HG02763 (cell line): ENCODE measurements around the gene RELA.
"Not testable (repeated sequence)": the region's sequence is repeated elsewhere in the genome, so short reads cannot be mapped to it uniquely, and the experiment has no call there.

Experiments used
- ATAC-seq: cut with Tn5 transposase; IDR thresholded peaks from one replicate; pipeline ENCODE4 v1.9.1; 2021; ENCODE audit warnings: mild to moderate bottlenecking, moderate library complexity; ENCODE audit not compliant: unreplicated experiment

RELA gene

DNA sequence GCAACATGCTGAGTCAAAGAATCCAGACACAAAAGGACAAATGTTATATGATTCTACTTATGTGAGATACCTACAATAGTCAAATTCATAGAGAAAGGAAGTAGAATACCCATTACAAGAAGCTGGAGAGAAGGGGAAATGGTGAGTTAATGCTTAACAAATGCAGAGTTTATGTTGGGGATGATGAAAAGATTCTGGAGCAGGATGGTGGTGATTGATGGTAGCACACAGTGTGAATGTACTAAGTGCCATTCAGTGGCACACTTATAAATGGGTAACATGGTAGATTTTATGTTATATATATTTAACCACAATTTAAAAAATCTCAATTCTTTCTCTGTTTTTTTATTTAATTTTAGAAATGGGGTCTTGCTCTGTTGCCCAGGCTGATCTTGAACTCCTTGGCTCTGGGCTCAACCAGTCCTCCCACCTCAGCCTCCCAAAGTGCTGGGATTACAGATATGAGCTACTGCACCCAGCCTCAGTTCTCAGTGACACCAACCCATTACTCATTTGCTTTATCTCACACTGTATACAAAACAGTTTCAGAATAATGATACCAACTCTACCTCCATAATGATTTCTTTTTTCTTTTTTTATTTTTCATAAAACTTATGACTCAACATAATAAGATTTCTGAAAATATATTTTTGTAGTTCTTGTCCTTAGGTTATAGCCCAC lies 9.6 kb upstream of the RELA start:
- no peak for ATAC-seq

DNA sequence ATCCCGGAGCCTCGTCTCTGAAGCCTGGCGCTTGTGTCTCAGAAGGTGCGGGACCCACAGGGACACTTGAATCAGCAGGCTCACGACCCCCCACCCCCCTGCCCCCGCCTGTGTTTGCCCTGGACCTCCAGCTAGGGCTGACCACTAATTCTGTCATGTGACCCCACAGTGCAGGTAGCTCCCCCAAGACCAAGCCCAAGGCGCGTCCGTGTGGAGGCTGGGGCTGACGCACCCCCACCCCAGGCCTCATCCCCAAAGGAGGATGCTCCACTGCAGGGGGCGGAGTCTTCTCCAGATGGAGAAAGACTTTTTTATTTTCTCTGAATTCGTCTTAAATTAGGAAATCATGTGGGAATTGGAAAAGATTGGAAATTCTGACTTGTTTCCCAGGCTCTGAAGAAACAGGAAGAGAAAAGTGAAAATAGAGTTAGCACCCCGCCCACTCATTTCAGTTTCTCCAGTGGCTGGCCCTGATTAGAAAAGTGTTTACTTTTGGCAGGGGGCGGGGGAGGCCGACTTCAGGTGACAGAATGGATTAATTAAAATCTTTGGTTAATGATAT lies 1.0 kb upstream of the RELA start:
- ATAC-seq: peak; percentile 23

DNA sequence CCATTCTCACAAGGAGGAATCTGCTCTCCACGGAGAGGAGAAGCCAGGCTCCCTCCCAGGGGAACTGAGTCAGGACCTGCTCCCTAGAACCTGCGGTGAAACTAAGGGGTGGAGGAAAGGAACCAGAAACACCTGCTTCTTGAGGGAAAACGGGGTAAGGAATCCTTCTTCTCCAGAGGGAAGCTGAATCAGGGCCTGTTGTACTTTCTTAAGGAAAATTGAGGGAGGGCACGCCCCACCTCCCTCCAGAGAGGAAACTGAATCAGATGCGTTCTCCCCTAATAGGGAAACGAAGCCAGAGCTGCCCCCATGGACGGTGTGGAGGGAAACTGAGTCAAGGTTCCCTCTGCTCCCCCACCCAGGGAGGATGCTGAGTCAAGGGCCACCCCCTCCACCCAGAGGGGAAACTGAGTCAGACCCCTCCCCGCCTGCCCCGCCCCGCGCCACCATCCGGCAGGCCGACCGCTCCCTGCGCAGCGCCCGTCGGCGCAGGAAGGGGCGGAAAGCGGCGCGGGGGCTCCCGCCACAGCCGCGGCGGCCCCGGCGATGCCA lies 393 bp downstream of the RELA start:
- no peak for ATAC-seq

DNA sequence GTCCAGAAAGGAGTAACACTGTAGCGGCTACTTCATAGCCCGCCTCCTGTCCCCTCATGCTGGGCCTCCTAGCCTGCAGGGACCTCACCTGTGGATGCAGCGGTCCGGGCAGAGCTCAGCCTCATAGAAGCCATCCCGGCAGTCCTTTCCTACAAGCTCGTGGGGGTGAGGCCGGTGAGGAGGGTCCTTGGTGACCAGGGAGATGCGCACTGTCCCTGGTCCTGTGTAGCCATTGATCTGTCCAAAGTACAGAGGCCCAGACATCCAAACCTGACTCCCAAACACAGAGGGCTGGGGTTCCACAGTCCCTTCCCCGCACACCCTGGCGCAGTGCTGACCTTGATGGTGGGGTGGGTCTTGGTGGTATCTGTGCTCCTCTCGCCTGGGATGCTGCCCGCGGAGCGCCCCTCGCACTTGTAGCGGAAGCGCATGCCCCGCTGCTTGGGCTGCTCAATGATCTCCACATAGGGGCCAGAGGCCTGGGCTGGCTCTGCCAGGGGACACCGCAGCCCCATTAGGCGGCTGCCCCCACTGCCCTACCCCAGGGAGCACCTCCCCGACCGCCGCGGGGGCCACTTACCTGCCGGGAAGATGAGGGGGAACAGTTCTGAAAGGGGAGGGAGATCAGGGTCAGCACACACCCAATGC lies 993 bp downstream of the RELA start:
- ATAC-seq: no peak

DNA sequence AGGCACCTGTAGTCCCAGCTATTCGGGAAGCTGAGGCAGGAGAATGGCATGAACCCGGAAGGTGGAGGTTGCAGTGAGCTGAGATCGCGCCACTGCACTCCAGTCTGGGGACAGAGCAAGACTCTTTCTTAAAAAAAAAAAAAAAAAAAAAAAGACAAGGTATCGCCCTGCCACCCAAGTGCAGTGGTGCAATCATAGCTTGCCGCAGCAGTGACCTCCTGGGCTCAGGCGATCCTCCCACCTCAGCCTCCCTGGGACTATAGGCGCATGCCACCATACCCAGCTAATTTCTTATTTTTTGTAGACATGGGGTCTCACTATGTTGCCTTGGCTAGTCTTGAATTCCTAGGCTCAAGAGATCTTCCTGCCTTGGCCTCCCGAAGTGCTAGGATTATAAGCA lies 1.8 kb downstream of the RELA start:
- not testable (repeated sequence) for ATAC-seq

DNA sequence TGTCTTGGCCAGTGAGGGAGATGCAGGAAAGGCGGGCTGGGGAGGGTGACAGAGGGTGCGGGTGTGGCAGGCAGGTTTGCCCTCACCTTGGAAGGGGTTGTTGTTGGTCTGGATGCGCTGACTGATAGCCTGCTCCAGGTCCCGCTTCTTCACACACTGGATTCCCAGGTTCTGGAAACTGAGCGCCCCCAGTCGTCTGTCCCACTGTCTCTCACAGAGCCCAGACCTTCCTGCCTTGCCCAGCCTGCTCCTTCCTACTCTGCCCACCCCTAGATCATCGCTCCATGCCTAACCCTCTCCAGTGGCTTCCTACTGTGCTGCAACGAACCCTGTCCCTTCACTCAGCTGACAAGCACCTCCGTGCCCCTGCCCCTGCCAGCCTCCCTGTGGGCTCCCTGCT lies 2.7 kb downstream of the RELA start:
- no peak for ATAC-seq

DNA sequence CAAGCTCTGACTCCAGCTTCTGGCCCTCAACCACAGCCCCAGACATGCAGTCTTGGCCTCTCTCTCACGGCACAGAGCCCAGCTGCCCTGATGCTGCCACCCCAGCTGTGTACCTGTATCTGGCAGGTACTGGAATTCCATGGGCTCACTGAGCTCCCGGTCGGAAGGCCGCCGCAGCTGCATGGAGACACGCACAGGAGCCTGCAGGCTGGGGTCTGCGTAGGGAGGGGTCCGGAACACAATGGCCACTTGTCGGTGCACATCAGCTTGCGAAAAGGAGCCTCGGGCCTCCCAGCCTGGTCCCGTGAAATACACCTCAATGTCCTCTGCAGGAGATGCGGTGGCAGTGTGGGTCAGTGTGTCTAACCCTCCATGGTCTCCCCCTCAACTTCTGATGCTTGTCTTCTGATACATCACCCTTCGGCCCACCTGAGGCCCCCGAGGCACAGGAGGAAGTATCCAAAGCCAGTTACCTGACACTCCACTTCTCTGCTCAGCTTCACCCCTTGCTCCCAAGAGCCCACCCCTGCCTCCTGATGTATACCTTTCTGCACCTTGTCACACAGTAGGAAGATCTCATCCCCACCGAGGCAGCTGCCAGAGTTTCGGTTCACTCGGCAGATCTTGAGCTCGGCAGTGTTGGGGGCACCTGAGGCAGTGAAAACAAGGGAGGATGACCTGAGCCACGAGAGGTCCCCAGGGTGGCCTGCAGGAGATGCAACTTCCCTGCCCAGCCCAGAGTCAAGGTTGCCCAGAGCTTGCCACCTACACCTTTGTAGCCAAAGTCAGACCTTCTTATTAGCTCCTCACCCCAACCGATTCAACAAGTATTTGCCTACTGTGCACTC lies 4.3 kb downstream of the RELA start:
- ATAC-seq: no peak

DNA sequence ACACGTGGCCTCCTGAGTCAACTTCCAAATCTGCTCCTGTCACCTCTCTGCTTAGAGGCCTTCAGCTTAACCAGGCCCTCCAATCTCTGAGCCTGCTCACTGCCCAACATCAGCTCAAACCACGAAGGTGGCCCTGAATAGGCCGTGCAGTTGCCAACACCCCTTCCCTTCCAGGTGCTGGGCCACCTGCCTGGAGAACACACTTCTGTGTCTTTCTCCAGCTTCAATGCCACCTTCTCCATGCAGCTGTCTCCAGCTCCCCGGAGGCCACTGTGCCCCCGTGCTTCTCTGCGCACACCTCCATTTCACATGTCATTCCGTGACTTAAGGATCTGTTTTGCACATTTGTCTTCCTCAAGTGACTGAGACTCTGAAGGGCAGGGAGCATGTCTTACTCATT lies 5.3 kb downstream of the RELA start:
- ATAC-seq: no peak

DNA sequence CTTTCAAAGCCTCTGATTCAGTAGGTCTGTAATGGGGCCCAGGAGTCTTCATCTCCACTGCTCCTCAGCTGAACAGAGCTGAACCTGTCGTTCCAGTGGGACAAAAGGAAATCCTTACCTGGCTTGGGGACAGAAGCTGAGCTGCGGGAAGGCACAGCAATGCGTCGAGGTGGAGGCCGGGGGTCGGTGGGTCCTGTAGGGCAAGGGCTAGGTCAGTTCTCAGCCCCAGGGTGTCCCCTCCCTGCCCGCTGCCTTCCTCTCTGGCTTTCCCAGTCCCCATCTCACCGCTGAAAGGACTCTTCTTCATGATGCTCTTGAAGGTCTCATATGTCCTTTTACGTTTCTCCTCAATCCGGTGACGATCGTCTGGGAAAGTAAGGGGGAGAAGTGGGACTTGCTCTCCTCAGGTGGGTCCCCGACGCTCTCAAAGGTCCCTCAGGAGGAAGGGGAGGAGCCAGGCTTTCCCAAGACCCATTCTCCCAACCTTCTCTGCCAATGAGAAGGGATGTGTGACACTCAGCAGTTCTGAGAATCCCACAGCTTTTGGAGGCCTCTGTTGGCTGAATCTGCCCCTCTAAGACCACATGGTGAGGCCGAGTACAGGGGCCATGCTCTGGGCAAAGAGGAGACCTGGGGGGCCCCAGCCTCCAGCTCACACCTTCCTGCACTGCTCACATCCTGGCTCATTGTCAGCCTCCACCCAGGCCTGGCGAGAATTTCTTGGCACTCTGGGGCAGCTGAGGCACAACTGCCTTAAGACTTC lies 7.0 kb downstream of the RELA start:
- no peak for ATAC-seq

DNA sequence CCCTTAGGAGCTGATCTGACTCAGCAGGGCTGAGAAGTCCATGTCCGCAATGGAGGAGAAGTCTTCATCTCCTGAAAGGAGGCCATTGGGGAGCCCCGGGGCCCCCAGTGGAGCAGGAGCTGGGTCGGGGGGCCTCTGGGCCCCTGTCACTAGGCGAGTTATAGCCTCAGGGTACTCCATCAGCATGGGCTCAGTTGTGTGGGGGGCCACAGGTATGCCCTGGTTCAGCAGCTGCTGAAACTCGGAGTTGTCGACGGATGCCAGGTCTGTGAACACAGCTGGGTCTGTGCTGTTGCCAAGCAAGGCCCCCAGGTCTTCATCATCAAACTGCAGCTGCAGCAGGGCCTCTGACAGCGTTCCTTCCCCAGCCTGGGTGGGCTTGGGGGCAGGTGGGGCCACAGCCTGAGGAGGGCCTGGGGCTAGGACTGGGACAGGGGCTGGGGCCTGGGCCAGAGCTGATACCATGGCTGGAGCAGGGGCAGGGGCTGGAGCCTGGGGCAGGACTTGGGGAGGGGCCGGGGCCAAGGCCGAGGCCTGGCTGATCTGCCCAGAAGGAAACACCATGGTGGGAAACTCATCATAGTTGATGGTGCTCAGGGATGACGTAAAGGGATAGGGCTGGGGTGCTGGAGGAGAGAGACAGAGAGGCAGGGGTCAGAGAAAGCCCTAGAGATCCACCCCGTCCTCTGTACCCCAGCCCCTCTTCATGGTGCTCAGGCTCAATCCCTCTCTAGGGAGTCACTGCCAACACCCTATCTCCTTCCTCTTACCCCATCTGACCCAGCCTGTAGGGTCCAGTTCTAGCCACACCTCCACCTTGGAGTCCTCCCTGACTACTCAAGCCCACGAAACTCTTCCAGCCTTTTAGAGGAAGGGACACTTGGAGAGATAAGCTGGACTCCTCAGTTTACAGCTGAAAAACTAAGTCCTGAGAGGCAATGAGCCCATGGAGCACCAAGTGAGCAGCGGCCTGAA lies 8.1 kb downstream of the RELA start:
- no peak for ATAC-seq

DNA sequence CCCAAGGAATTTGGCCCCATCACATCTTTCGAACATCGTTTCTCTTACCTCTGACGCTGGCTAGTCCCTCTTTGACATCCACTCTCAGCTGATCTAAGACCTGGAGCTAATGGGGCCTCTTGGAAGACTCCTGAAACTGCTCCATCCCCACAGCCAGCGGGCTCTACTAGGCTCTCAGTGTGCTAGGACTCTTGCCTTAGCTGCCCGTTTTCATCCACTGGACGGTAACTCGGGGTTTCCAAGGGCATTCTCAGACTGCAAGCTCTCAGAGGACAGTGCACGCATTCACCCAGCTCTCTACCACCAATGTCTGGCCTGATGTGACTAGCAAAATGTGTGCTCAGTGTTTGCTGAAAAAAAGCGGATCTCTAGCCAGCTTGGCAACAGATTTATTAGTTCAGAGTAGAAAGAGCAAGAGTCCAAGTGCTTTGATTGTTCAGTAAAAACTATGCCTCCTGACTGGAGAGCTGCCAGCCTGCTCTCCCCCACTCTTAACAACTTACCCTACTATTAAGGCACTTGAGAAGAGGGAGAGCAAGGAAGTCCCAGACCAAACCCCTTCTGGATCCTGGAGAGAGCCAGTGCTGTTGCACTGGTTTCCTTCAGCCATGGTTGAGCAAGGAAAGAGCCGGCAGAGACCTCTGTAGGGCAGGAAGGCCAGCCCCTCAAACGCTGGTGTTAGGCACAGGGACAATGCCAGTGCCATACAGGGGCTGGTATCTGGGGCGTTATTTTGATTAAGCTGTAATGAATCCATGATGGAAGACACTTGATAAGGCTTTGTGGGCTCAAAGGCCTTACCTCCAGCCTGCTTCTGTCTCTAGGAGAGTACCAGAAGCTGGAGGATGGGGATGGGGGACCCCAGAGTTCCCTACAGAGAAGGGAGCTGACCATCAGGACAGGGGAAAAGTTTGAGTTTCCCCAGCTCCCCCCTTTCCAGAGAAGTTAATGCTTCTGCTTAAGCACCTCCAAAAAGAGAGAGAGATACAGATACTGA lies 9.2 kb downstream of the RELA start:
- no peak for ATAC-seq

DNA sequence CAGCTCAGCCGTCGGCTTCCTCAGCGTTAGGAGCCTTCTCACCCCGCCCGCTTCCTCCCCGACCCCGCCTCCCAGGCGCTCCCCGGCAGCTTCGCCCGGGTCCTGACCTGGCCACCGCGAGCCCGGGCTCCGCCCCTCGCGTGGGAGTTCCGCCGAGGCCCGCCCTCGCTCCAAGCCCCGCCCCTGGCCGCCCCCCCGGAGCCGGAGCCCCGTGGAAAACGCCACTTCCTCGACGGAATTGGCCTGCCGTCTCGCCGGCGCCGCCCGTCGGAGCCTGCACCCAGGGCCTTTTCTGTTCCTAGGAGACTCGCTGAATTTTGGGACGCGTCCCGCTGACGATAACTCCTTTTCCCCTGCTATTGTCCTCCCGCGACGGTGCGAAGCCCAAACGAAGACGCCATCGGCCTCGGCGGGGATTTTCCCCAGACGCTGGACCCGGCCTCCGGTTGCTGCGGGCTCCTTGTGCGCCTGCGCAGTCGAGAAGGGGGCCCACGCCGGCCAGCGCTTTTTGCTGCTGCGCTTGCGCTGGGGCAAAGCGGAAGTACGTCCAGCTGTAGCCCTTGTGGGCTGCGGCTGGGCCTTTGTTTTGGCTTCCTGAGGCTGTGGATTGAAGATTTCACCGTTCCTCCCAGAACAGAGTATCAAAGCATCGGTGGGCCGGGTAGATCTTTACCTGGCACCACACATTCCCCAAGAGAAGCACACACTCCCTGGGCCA lies 10.0 kb downstream of the RELA start:
- ATAC-seq: peak; percentile 78

DNA sequence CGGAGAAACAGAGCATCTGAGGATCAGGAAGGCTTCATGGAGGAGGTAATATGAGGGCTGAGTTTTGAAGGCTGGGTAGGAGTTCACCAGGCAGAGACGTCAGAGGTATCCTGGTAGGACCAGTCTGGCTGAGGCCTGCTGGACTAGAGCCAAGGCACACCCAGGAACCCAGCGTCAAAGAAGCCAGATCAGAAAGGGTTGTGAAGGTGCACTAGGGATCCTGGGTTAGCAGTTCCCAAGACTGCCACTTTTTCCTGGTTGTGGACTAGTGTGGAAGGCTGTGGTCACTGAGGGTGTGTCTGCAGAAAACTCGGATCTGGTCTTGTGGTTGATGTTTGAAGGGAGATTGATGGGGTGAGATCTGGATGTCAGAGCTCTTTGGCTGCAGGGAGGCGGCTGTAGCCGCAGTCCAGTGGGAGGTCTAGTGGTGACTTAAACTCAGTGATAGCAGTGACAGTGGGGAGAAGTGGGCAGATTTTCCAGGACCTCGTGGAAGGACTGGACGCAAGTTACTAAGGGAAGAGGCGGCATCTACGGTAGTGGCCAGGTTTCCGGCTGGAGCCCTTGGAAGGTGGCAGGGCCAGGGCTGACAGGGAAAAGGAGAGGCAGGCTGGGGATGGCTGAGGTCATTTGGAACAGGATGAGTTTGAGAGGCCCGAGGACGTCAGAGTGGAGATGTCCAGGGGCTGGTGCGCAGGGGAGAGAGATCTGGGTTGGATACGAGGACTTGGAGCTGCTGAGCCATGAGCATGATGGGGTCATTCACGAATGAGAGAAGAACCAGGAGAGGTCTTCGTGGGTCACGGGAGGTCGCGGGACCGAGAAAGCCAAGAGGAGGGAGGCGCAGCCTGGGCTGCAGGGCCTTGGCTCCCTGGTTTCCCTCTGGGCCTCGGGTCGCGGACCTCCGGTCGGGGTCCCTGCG lies 10.9 kb downstream of the RELA start:
- no peak for ATAC-seq

DNA sequence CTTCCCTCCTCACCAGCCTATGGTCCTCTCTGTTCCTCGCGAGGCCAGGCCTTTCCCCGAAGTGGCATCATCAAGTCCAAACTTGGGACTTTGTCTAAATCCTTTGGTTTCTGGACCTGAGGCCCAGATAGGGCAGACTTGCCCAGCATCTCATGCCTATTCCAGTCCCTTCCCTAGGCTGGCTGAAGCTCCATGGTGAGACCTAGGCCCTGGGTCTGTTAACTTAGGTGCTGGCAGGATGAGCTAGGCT lies 11.5 kb downstream of the RELA start:
- no peak for ATAC-seq

DNA sequence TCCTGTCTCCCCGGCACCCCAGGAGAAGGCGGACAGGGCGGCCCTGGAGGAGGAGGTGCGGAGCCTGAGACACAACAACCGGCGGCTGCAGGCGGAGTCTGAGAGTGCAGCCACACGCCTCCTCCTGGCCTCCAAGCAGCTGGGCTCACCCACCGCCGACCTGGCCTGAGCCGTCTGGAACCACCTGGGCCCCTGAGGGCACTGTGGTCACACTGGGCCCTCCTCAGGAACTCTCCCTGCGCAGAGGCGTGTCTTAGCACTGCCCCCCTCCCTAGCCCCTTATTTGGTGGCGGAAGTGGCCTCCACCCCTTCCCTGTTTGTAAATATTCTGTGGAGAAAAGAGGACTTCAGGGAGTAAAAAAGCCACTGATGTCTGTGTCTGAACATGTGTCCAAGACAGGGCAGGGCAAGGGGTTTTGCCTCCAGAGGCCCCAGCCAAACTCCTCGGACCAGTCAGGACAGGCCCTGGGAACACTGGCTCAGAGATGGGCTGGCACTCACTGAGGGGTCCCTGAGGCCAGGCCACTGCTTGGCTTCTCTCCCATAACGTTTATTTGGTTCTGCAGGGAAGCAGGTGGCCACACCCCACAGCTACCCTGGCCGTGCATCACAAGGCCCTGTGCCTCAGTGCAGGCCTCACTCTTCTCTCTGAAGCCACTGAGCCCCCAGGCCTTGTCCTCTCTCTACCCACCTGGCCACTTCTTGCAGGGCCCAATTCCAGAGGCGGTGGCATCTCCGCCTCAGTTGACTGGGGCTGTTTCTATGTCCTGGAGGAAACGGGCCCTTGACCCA lies 12.0 kb downstream of the RELA start:
- ATAC-seq: no peak
